ENCODE results near the gene MYOC. TPM values are rescaled to one million over a fixed set of nuclear protein-coding genes. Genes with fewer than 3 reads are reported as not detected.
"Not testable (repeated sequence)": the region's sequence is repeated elsewhere in the genome, so short reads cannot be mapped to it uniquely, and the experiment has no call there.

Gene MYOC
- total RNA-seq, result 100 to 1,000 TPM in 3 of 4 donors, 10 to 100 TPM in 1; 52.8 to 403 (median 136) TPM

GRCh38 chr1:171652234-171652822 lies at the start of gene MYOC:
MYOC (minus strand) TSS chr1:171652688; CDS start chr1:171652611, 77 bp downstream.
- Histone ChIP-seq H3K9me3 (no peaks in the 10 kb centered on the region), H3K27me3 (no peaks in the 10 kb centered on the region), H3K4me1 (peaks cover 0 to 29% (median 20%) of the 10 kb centered on the region in 4 donors), H3K27ac (peak within 1 kb of the TSS in 2 of 4 donors; percentile 86 to 87), H3K36me3 (no peaks in the 10 kb centered on the region), H3K4me3 (peak within 1 kb of the TSS in 1 of 4 donors; percentile 29)
- no peak for DNase-seq (ENCODE audit: low spot score in 2 of 2)
- TF ChIP-seq CTCF (IDR thresholded peaks at IDR 0.05) (no peak), POLR2A (IDR thresholded peaks at IDR 0.05) (no peak), EP300 (IDR thresholded peaks at IDR 0.05) (no peak)
- 58 to 64% methylated on average over 7 to 8 of the region's 8 CpGs for whole genome bisulfite sequencing, 2 donors

GRCh38 chr1:171699531-171699930 lies 47.0 kb upstream of the MYOC start:
- Histone ChIP-seq H3K9me3 (peaks cover 0 to 8% (median 0%) of the 10 kb centered on the region in 4 donors), H3K4me1 (no peaks in the 10 kb centered on the region), H3K27ac (no peak overlapping the region), H3K4me3 (no peak overlapping the region), H3K27me3 (no peaks in the 10 kb centered on the region), H3K36me3 (peaks cover 0 to 38% (median 0%) of the 10 kb centered on the region in 3 donors)
- TF ChIP-seq POLR2A (IDR thresholded peaks at IDR 0.05) (no peak), EP300 (IDR thresholded peaks at IDR 0.05) (no peak), CTCF (IDR thresholded peaks at IDR 0.05) (no peak)
- WGBS, 2 donors, result 60 to 70% methylated on average over 2 of the region's 2 CpGs
- DNase-seq (ENCODE audit: low spot score in 2 of 2), result no peak

GRCh38 chr1:171695772-171696171 lies 43.3 kb upstream of the MYOC start:
- H3K4me3 ChIP-seq; DNase-seq (ENCODE audit: low spot score in 2 of 2); H3K27ac ChIP-seq; H3K27me3 ChIP-seq; H3K4me1 ChIP-seq: not testable (repeated sequence)
- 89 to 95% methylated on average over 8 to 10 of the region's 14 CpGs for WGBS, 2 donors
- peaks cover 0 to 24% (median 0%) of the 10 kb centered on the region in 3 donors for H3K36me3 ChIP-seq
- H3K9me3 ChIP-seq, result peaks cover 0 to 14% (median 0%) of the 10 kb centered on the region in 4 donors

GRCh38 chr1:171693541-171693940 lies 41.1 kb upstream of the MYOC start:
- H3K4me3 ChIP-seq; H3K27me3 ChIP-seq; H3K4me1 ChIP-seq; H3K27ac ChIP-seq; DNase-seq (ENCODE audit: low spot score in 2 of 2): not testable (repeated sequence)
- peaks cover 0 to 14% (median 0%) of the 10 kb centered on the region in 3 donors for H3K36me3 ChIP-seq
- peaks cover 0 to 15% (median 0%) of the 10 kb centered on the region in 4 donors for H3K9me3 ChIP-seq
- 96 to 98% methylated on average over 7 to 8 of the region's 23 CpGs for WGBS, 2 donors

GRCh38 chr1:171683870-171684269 lies 31.4 kb upstream of the MYOC start:
- H3K4me1 ChIP-seq, result no peaks in the 10 kb centered on the region
- no peak overlapping the region for H3K4me3 ChIP-seq
- H3K9me3 ChIP-seq, result peaks cover 0 to 4% (median 0%) of the 10 kb centered on the region in 4 donors
- no peak for DNase-seq (ENCODE audit: low spot score in 2 of 2)
- TF ChIP-seq CTCF (IDR thresholded peaks at IDR 0.05) (no peak), POLR2A (IDR thresholded peaks at IDR 0.05) (no peak), EP300 (IDR thresholded peaks at IDR 0.05) (no peak)
- no peaks in the 10 kb centered on the region for H3K27me3 ChIP-seq
- no peak overlapping the region for H3K27ac ChIP-seq
- WGBS, 2 donors, result 68 to 75% methylated on average over 8 of the region's 8 CpGs
- no peaks in the 10 kb centered on the region for H3K36me3 ChIP-seq

- 94 to 100% methylated on average over 3 of the region's 3 CpGs for WGBS, 2 donors
- H3K4me3 ChIP-seq, result no peak overlapping the region
- no peak for DNase-seq (ENCODE audit: low spot score in 2 of 2)
- no peaks in the 10 kb centered on the region for H3K9me3 ChIP-seq
- H3K4me1 ChIP-seq, result peaks cover 0 to 5% (median 0%) of the 10 kb centered on the region in 4 donors
- H3K27ac ChIP-seq, result no peak overlapping the region
- no peaks in the 10 kb centered on the region for H3K27me3 ChIP-seq
- H3K36me3 ChIP-seq, result no peaks in the 10 kb centered on the region
- no peak for TF ChIP-seq POLR2A (IDR thresholded peaks at IDR 0.05)
Measured at GRCh38 chr1:171680339-171680738, 27.9 kb upstream of the MYOC start.

Measured in tibial nerve (tissue), 4 donors.